ENCODE data around the gene PORCN. TPM values are rescaled to one million over a fixed set of nuclear protein-coding genes. Genes with fewer than 3 reads are reported as not detected.

PORCN gene
- total RNA-seq, 1 experiment from 2014 or later, result 16.4 TPM

GRCh38 chrX:48467281-48467761 is 41.5 kb upstream of the PORCN start:
- ATAC-seq, result no peak
- CTCF ChIA-PET, result interaction anchor here (0.8 to 3.5 kb wide), 4 partner anchors 9 to 660 kb away, joined by 3 to 16 read pairs (median 4); partner anchors contain the start of gene FTSJ1
- peaks cover 20% of the 10 kb centered on the region for H3K36me3 Mint-ChIP-seq
- TF ChIP-seq FOXK1 (CRISPR knock-in tag; IDR thresholded peaks at IDR 0.05) (no peak), JAZF1 (CRISPR knock-in tag; IDR thresholded peaks at IDR 0.05) (no peak), ATF1 (CRISPR knock-in tag; IDR thresholded peaks at IDR 0.05) (no peak), KAT7 (CRISPR knock-in tag; IDR thresholded peaks at IDR 0.05; ENCODE audit: borderline replicate concordance) (no peak), SP1 (CRISPR knock-in tag; conservative IDR thresholded peaks at IDR 0.05) (no peak), FOXJ3 (CRISPR knock-in tag; IDR thresholded peaks at IDR 0.05; ENCODE audit: borderline replicate concordance) (no peak), HMGXB4 (CRISPR knock-in tag; IDR thresholded peaks at IDR 0.05) (no peak)
- peak overlapping the region; percentile 91 for H3K4me3 Mint-ChIP-seq
- POLR2A ChIA-PET, result no interaction called here
- no peak overlapping the region for H3K27ac Mint-ChIP-seq
- no peak for DNase-seq (ENCODE audit: low spot score)
- H3K4me1 Mint-ChIP-seq, result peaks cover 26% of the 10 kb centered on the region
- no peaks in the 10 kb centered on the region for H3K9me3 Mint-ChIP-seq
- no peaks in the 10 kb centered on the region for H3K27me3 Mint-ChIP-seq (ENCODE audit: low read depth)

- H3K9me3 Mint-ChIP-seq, result no peaks in the 10 kb centered on the region
- no peak overlapping the region for H3K27ac Mint-ChIP-seq
- peaks cover 36% of the 10 kb centered on the region for H3K4me1 Mint-ChIP-seq
- POLR2A ChIA-PET, result interaction anchor here (0.9 kb wide), 1 partner anchor 54 kb away, joined by 9 read pairs; the partner anchor contains the start of gene EBP
- H3K27me3 Mint-ChIP-seq (ENCODE audit: low read depth), result no peaks in the 10 kb centered on the region
- no peak for TF ChIP-seq ELF4 (CRISPR knock-in tag; IDR thresholded peaks at IDR 0.05; ENCODE audit: low read depth)
- TF ChIP-seq ATF1 (CRISPR knock-in tag; IDR thresholded peaks at IDR 0.05), result no peak
- TF ChIP-seq NFATC4 (CRISPR knock-in tag; IDR thresholded peaks at IDR 0.05), result no peak
- no peak for TF ChIP-seq ZNF232 (CRISPR knock-in tag; IDR thresholded peaks at IDR 0.05)
- CTCF ChIA-PET, result interaction anchor here (0.8 to 3.5 kb wide), 5 partner anchors 8 to 661 kb away, joined by 3 to 16 read pairs (median 3); partner anchors contain the start of gene FTSJ1
- DNase-seq (ENCODE audit: low spot score) (no peak), ATAC-seq (no peak)
- H3K36me3 Mint-ChIP-seq, result peaks cover 15% of the 10 kb centered on the region
- peak overlapping the region; percentile 91 for H3K4me3 Mint-ChIP-seq
Observed at GRCh38 chrX:48468247-48468671, 40.5 kb upstream of the PORCN start.

GRCh38 chrX:48468693-48469691 is 39.8 kb upstream of the PORCN start:
- H3K4me3 Mint-ChIP-seq, result peak overlapping the region; percentile 91
- no peaks in the 10 kb centered on the region for H3K9me3 Mint-ChIP-seq
- peaks cover 13% of the 10 kb centered on the region for H3K36me3 Mint-ChIP-seq
- no peaks in the 10 kb centered on the region for H3K27me3 Mint-ChIP-seq (ENCODE audit: low read depth)
- DNase-seq (ENCODE audit: low spot score) (peak; percentile 48), ATAC-seq (peak; percentile 37)
- ChIA-PET CTCF (interaction anchor here (1.1 to 3.5 kb wide), 3 partner anchors 25 to 386 kb away, joined by 3 to 16 read pairs (median 4); no protein-coding TSS in a partner anchor), POLR2A (interaction anchor here (0.9 kb wide), 1 partner anchor 53 kb away, joined by 9 read pairs; the partner anchor contains the start of gene EBP)
- H3K27ac Mint-ChIP-seq, result peak overlapping the region; percentile 51; the same call in 1 of the 2 replicates
- peaks cover 43% of the 10 kb centered on the region for H3K4me1 Mint-ChIP-seq
- TF ChIP-seq, protein P1, sequence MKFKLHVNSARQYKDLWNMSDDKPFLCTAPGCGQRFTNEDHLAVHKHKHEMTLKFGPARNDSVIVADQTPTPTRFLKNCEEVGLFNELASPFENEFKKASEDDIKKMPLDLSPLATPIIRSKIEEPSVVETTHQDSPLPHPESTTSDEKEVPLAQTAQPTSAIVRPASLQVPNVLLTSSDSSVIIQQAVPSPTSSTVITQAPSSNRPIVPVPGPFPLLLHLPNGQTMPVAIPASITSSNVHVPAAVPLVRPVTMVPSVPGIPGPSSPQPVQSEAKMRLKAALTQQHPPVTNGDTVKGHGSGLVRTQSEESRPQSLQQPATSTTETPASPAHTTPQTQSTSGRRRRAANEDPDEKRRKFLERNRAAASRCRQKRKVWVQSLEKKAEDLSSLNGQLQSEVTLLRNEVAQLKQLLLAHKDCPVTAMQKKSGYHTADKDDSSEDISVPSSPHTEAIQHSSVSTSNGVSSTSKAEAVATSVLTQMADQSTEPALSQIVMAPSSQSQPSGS (CRISPR knock-in tag; IDR thresholded peaks at IDR 0.05; ENCODE audit: borderline replicate concordance, low read depth), result no peak
- TF ChIP-seq GABPB1 (CRISPR knock-in tag; IDR thresholded peaks at IDR 0.05) (no peak), SP1 (CRISPR knock-in tag; conservative IDR thresholded peaks at IDR 0.05) (no peak), TP53 (CRISPR knock-in tag; IDR thresholded peaks at IDR 0.05) (no peak), PREB (CRISPR knock-in tag; IDR thresholded peaks at IDR 0.05; ENCODE audit: borderline replicate concordance) (no peak), ZNF121 (CRISPR knock-in tag; IDR thresholded peaks at IDR 0.05) (no peak), ZNF138 (CRISPR knock-in tag; conservative IDR thresholded peaks at IDR 0.05) (no peak), KAT7 (CRISPR knock-in tag; IDR thresholded peaks at IDR 0.05; ENCODE audit: borderline replicate concordance) (no peak), TCF7 (CRISPR knock-in tag; IDR thresholded peaks at IDR 0.05; ENCODE audit: low read depth) (no peak), CREM (CRISPR knock-in tag; IDR thresholded peaks at IDR 0.05) (no peak), ATF1 (CRISPR knock-in tag; IDR thresholded peaks at IDR 0.05) (no peak), ZNF219 (CRISPR knock-in tag; IDR thresholded peaks at IDR 0.05; ENCODE audit: borderline replicate concordance) (no peak), TEAD1 (CRISPR knock-in tag; IDR thresholded peaks at IDR 0.05) (no peak), ZBTB21 (CRISPR knock-in tag; IDR thresholded peaks at IDR 0.05; ENCODE audit: borderline replicate concordance) (no peak), NFATC4 (CRISPR knock-in tag; IDR thresholded peaks at IDR 0.05) (no peak)
- TF ChIP-seq, protein P2, sequence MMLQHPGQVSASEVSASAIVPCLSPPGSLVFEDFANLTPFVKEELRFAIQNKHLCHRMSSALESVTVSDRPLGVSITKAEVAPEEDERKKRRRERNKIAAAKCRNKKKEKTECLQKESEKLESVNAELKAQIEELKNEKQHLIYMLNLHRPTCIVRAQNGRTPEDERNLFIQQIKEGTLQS (CRISPR knock-in tag; conservative IDR thresholded peaks at IDR 0.05), result no peak

Measured in WTC11 (cell line).